IMR-90 (cell line): ENCODE measurements around the gene SLC25A6. TPM values are rescaled to one million over a fixed set of nuclear protein-coding genes. Genes with fewer than 3 reads are reported as not detected.

Source experiments
- ATAC-seq: fragments of 200-7000 bp; cut with Tn5 transposase; 2 replicates; pipeline ENCODE4 v1.9.1; 2020; ENCODE audit warnings: low read depth, mild to moderate bottlenecking, moderate library complexity
- BruUV-seq: library from RNA; stranded (reverse); fragments of 400-500 nt; replicated peaks from 2 replicates; lab custom pipeline; 2021; lab: Mats Ljungman, UMichigan
- CTCF ChIA-PET: fragments of 300-600 bp; formaldehyde crosslinking; extraction: SDS; loops from one replicate; lab custom pipeline; 2021; ENCODE audit warnings: antibody characterized with exemption; lab: Yijun Ruan, JAX
- POLR2A ChIA-PET: fragments of 300-600 bp; sonication (Branson Sonifier 250); formaldehyde crosslinking; loops from one replicate; lab custom pipeline; 2022; ENCODE audit warnings: antibody characterized with exemption; ENCODE audit not compliant: unreplicated experiment; lab: Charles Lee
- DNase-seq: peaks from one replicate; pipeline ENCODE4 v3.0.0; 2013
- H2AFZ ChIP-seq: replicated peaks from 2 replicates; pipeline ENCODE3; 2013; ENCODE audit warnings: low read length, mild to moderate bottlenecking; ENCODE audit not compliant: poor library complexity
- H2AK5ac ChIP-seq: 2 replicates; pipeline ENCODE4 v1.6.1; 2013; ENCODE audit warnings: low read depth, low read length, inconsistent platforms
- H2AK9ac ChIP-seq: replicated peaks from 2 replicates; pipeline ENCODE3; 2013; ENCODE audit warnings: mild to moderate bottlenecking, low read depth, low read length, moderate library complexity; ENCODE audit not compliant: poor library complexity
- H2BK120ac ChIP-seq: 2 replicates; pipeline ENCODE4 v1.6.1; 2013; ENCODE audit warnings: low read depth, low read length, inconsistent platforms
- H2BK15ac ChIP-seq: 3 replicates; pipeline ENCODE4 v1.6.1; 2013; ENCODE audit warnings: low read depth, low read length, inconsistent platforms
- H2BK20ac ChIP-seq: 2 replicates; pipeline ENCODE4 v1.6.1; 2013; ENCODE audit warnings: low read depth, mild to moderate bottlenecking, inconsistent platforms, low read length, moderate library complexity
- H2BK5ac ChIP-seq: 2 replicates; pipeline ENCODE4 v1.6.1; 2013; ENCODE audit warnings: mild to moderate bottlenecking, low read depth, low read length, inconsistent platforms; ENCODE audit not compliant: poor library complexity, severe bottlenecking
- H3K14ac ChIP-seq: replicated peaks from 2 replicates; pipeline ENCODE4 v1.6.1; 2013; ENCODE audit warnings: low read depth, low read length, inconsistent platforms
- H3K18ac ChIP-seq: 2 replicates; pipeline ENCODE4 v1.6.1; 2013; ENCODE audit warnings: low read depth, low read length, control low read depth
- H3K23ac ChIP-seq: 2 replicates; pipeline ENCODE4 v1.6.1; 2013; ENCODE audit warnings: low read depth, low read length, inconsistent platforms
- H3K27ac ChIP-seq: 2 replicates; pipeline ENCODE4 v1.5.1; 2013; ENCODE audit warnings: mild to moderate bottlenecking, control low read depth, low read length; ENCODE audit not compliant: insufficient read depth
- H3K27me3 ChIP-seq: 2 replicates; pipeline ENCODE4 v1.6.1; 2013; ENCODE audit warnings: low read length; ENCODE audit not compliant: control insufficient read depth, insufficient read depth
- H3K36me3 ChIP-seq: 2 replicates; pipeline ENCODE4 v1.6.1; 2013; ENCODE audit warnings: low read length, mixed read lengths; ENCODE audit not compliant: control insufficient read depth, insufficient read depth
- H3K4ac ChIP-seq: 2 replicates; pipeline ENCODE4 v1.6.1; 2013; ENCODE audit warnings: low read depth, low read length, inconsistent platforms
- H3K4me1 ChIP-seq: 2 replicates; pipeline ENCODE4 v1.6.1; 2013; ENCODE audit warnings: low read length, mixed read lengths; ENCODE audit not compliant: control insufficient read depth, insufficient read depth
- H3K4me2 ChIP-seq: 2 replicates; pipeline ENCODE4 v1.6.1; 2013; ENCODE audit warnings: low read depth, mild to moderate bottlenecking, control low read depth, low read length, moderate library complexity
- H3K4me3 ChIP-seq: 2 replicates; pipeline ENCODE4 v1.5.1; 2013; ENCODE audit warnings: low read depth, mild to moderate bottlenecking, control low read depth, low read length, moderate library complexity; ENCODE audit not compliant: insufficient read depth
- H3K56ac ChIP-seq: 2 replicates; pipeline ENCODE4 v1.6.1; 2013; ENCODE audit warnings: low read length, inconsistent platforms; ENCODE audit not compliant: insufficient read depth; ENCODE audit errors: extremely low read depth
- H3K79me1 ChIP-seq, 2 experiments: 2 replicates each; pipeline ENCODE4 v1.6.1; 2013; ENCODE audit warnings: low read length in 2 of 2, inconsistent platforms in 1 of 2, low read depth in 1 of 2
- H3K9ac ChIP-seq: 2 replicates; pipeline ENCODE4 v1.6.1; 2013; ENCODE audit warnings: low read depth, low read length, control low read depth
- H3K9me1 ChIP-seq: 2 replicates; pipeline ENCODE4 v1.6.1; 2013; ENCODE audit warnings: low read length, inconsistent platforms; ENCODE audit not compliant: insufficient read depth
- H3K9me3 ChIP-seq: 2 replicates; pipeline ENCODE4 v1.6.1; 2013; ENCODE audit warnings: low read length; ENCODE audit not compliant: control insufficient read depth, insufficient read depth
- H4K20me1 ChIP-seq: 2 replicates; pipeline ENCODE4 v1.6.1; 2013; ENCODE audit warnings: low read length, inconsistent platforms; ENCODE audit not compliant: insufficient read depth
- H4K5ac ChIP-seq: 2 replicates; pipeline ENCODE4 v1.6.1; 2013; ENCODE audit warnings: mild to moderate bottlenecking, low read depth, low read length, control low read depth
- H4K8ac ChIP-seq, 2 experiments: 2 replicates each; pipeline ENCODE4 v1.6.1; 2013; ENCODE audit warnings: low read depth in 2 of 2, low read length in 2 of 2, control low read depth in 1 of 2, inconsistent platforms in 1 of 2
- H4K91ac ChIP-seq: 2 replicates; pipeline ENCODE4 v1.6.1; 2013; ENCODE audit warnings: low read depth, low read length, inconsistent platforms; ENCODE audit not compliant: insufficient read depth
- CTCF ChIP-seq: conservative IDR thresholded peaks from 2 replicates; pipeline ENCODE4 v1.5.1; 2012; ENCODE audit warnings: mild to moderate bottlenecking, low read depth, low read length, improper control_type of control experiment
- WGBS, 2 experiments: methylation state at CpG; one replicate each; pipeline versions ENCODE4 v1.1.5 to v1.1.7; 2013; ENCODE audit warnings: missing lambda C conversion rate in 2 of 2; ENCODE audit not compliant: insufficient read length in 1 of 2; ENCODE audit errors: extremely low coverage in 2 of 2; 5-methylcytosine and 5-hydroxymethylcytosine counted together
- dilution Hi-C: fragments of 300-500 bp; cut with HindIII; formaldehyde crosslinking; loops from one replicate; pipeline ENCODE4 v1.14.3; 2018; ENCODE audit warnings: low sequenced_read_pairs; ENCODE audit not compliant: unreplicated experiment
- in situ Hi-C: fragments of 300-500 bp; cut with MboI; formaldehyde crosslinking; loops from 3 replicates; pipeline ENCODE4 v1.14.3; 2019; ENCODE audit warnings: low sequenced_read_pairs, inconsistent platforms, mixed read lengths
- intact Hi-C: fragments of 100-400 bp; cut with micrococcal nuclease; formaldehyde crosslinking; loops from 2 replicates; pipeline ENCODE4 v1.10.0; 2022
- polyA plus RNA-seq, 3 experiments: library from polyadenylated mRNA; depleted of rRNA; stranded (reverse); fragments of >200 nt; gene quantifications; 2 replicates each; pipeline ENCODE4 v1.2.3, GENCODE V29; 2012; ENCODE audit warnings: low replicate concordance in 1 of 3
- total RNA-seq: library from RNA; depleted of rRNA; stranded (reverse); fragments of >200 nt; gene quantifications from 2 replicates; pipeline ENCODE4 v1.2.3, GENCODE V29; 2012

Gene SLC25A6
- total and polyA plus RNA-seq, 2 of the 4 experiments (the other 2 are of a cell fraction), result 166 to 565 TPM

GRCh38 chrX:1434871-1435240, 42.9 kb upstream of the SLC25A6 start:
- no peak overlapping the region for H2BK20ac ChIP-seq
- H2AK5ac ChIP-seq, result no peak overlapping the region
- H2BK120ac ChIP-seq, result no peak overlapping the region
- no peak for DNase-seq
- no peak overlapping the region for H4K5ac ChIP-seq
- no peak overlapping the region for H3K56ac ChIP-seq
- dilution Hi-C loops, result no loop called here
- peaks cover 34% of the 10 kb centered on the region for H3K36me3 ChIP-seq
- no peaks in the 10 kb centered on the region; the same call in 1 of the 2 replicates for H3K9me1 ChIP-seq
- BruUV-seq, result no TSS peak
- intact Hi-C loops, result no loop called here
- H4K20me1 ChIP-seq, result no peaks in the 10 kb centered on the region; the same call in 1 of the 2 replicates
- in situ Hi-C loops, result no loop called here
- H2AFZ ChIP-seq, result no peak overlapping the region
- no peak overlapping the region for H2AK9ac ChIP-seq
- no peak overlapping the region for H2BK5ac ChIP-seq
- no peak overlapping the region for H3K4me3 ChIP-seq
- 94% methylated on average over 16 of the region's 22 CpGs; no CpG with 5 or more reads in 1 of the 2 experiments for WGBS, 2 experiments
- no peak overlapping the region for H3K4me2 ChIP-seq
- no peak for TF ChIP-seq CTCF
- CTCF ChIA-PET, result no interaction called here
- H4K91ac ChIP-seq, result no peak overlapping the region
- no peak overlapping the region for H3K27ac ChIP-seq
- no peak for ATAC-seq
- POLR2A ChIA-PET, result no interaction called here
- no peak overlapping the region for H3K18ac ChIP-seq
- no peak overlapping the region for H4K8ac ChIP-seq
- H3K14ac ChIP-seq, result no peak overlapping the region
- no peak overlapping the region for H2BK15ac ChIP-seq
- no peak overlapping the region for H3K23ac ChIP-seq
- H3K27me3 ChIP-seq, result no peaks in the 10 kb centered on the region
- H3K79me1 ChIP-seq, result no peaks in the 10 kb centered on the region
- no peak overlapping the region for H3K9ac ChIP-seq
- H3K4me1 ChIP-seq, result no peaks in the 10 kb centered on the region
- H3K4ac ChIP-seq, result no peak overlapping the region
- H3K9me3 ChIP-seq, result no peaks in the 10 kb centered on the region
